K562 (cell line): ENCODE measurements around the gene PRR7. TPM values are rescaled to one million over a fixed set of nuclear protein-coding genes. Genes with fewer than 3 reads are reported as not detected.

ENCODE experiments used
- ATAC-seq: fragments of 200-7000 bp; cut with Tn5 transposase; 3 replicates; pipeline ENCODE4 v1.9.1; 2020; ENCODE audit warnings: moderate library complexity
- BruUV-seq: library from RNA; stranded (reverse); fragments of 400-500 nt; replicated peaks from 2 replicates; lab custom pipeline; 2021; lab: Mats Ljungman, UMichigan
- CTCF ChIA-PET: fragments of 300-600 bp; formaldehyde crosslinking; extraction: SDS; loops from one replicate; lab custom pipeline; 2021; ENCODE audit warnings: low intra/inter-chr PET ratio; lab: Yijun Ruan, JAX
- POLR2A ChIA-PET: fragments of 300-600, 350-650 bp; sonication (Branson Sonifier 250); formaldehyde crosslinking; extraction: SDS; loops from one replicate; lab custom pipeline; 2021; ENCODE audit warnings: antibody characterized with exemption, inconsistent platforms; lab: Yijun Ruan, JAX
- DNase-seq, 4 experiments: peaks; one replicate each; pipeline versions ENCODE4 v3.0.0 to v3.0.0-alpha.2; 2011 to 2018; ENCODE audit warnings: low spot score in 3 of 4, mixed read lengths in 3 of 4; ENCODE audit errors: extremely low read depth in 1 of 4
- FAIRE-seq: peaks from 2 replicates; lab custom pipeline; 2011; peaks lifted over from hg19 to GRCh38; lab: Jason Lieb, UNC
- H2AFZ ChIP-seq: 2 replicates; pipeline ENCODE4 v1.6.0; 2011; ENCODE audit warnings: low read depth, low read length, control low read depth, inconsistent platforms
- H3K27ac ChIP-seq: fragments of 200-600 bp; 3 replicates; pipeline ENCODE4 v1.8.0; 2011; ENCODE audit warnings: low read depth, mild to moderate bottlenecking, control low read depth, inconsistent platforms, low read length, moderate library complexity, mixed read lengths; ENCODE audit errors: extremely low read depth
- H3K27me3 ChIP-seq, 2 experiments: fragments of 300-600 bp in 1 of 2; 2 replicates in 1 of 2; 3 replicates in 1 of 2; pipeline versions ENCODE4 v1.6.0 to v1.8.0; 2011; ENCODE audit warnings: inconsistent platforms in 2 of 2, low read length in 2 of 2, mild to moderate bottlenecking in 1 of 2, mixed read lengths in 1 of 2, moderate library complexity in 1 of 2; ENCODE audit not compliant: control insufficient read depth in 2 of 2, insufficient read depth in 2 of 2
- H3K36me3 ChIP-seq: fragments of 300-600 bp; 3 replicates; pipeline ENCODE4 v1.8.0; 2011; ENCODE audit warnings: mild to moderate bottlenecking, low read length, inconsistent platforms; ENCODE audit not compliant: control insufficient read depth, insufficient read depth
- H3K4me1 ChIP-seq, 2 experiments: fragments of 200-600 bp in 1 of 2; replicated peaks in 1 of 2; 2 replicates in 1 of 2; 3 replicates in 1 of 2; pipeline versions ENCODE4 v1.5.1 to v1.8.0; 2011; ENCODE audit warnings: inconsistent platforms in 2 of 2, low read length in 2 of 2, mild to moderate bottlenecking in 1 of 2, mixed read lengths in 1 of 2, moderate library complexity in 1 of 2; ENCODE audit not compliant: control insufficient read depth in 2 of 2, insufficient read depth in 2 of 2
- H3K4me2 ChIP-seq: 2 replicates; pipeline ENCODE4 v1.6.1; 2011; ENCODE audit warnings: low read length, control low read depth, inconsistent platforms, mixed read lengths; ENCODE audit not compliant: insufficient read depth
- H3K4me3 ChIP-seq: fragments of 200-600 bp; sonication (generic), shearing (Covaris generic); 2 replicates; pipeline ENCODE4 v1.5.1; 2016; ENCODE audit warnings: control low read depth, inconsistent platforms
- H3K79me2 ChIP-seq: fragments of 200-600 bp; 3 replicates; pipeline ENCODE4 v1.8.0; 2011; ENCODE audit warnings: low read length, inconsistent platforms; ENCODE audit not compliant: control insufficient read depth, insufficient read depth
- H3K9ac ChIP-seq, 2 experiments: 2 replicates each; pipeline versions ENCODE4 v1.6.0 to v1.6.1; 2011; ENCODE audit warnings: low read depth in 2 of 2, low read length in 2 of 2, control low read depth in 1 of 2, inconsistent platforms in 1 of 2, mild to moderate bottlenecking in 1 of 2, mixed read lengths in 1 of 2; ENCODE audit not compliant: insufficient read depth in 1 of 2
- H3K9me1 ChIP-seq: one replicate; pipeline ENCODE4 v1.6.0; 2011; ENCODE audit warnings: inconsistent platforms, mild to moderate bottlenecking, low read length, moderate library complexity; ENCODE audit not compliant: control insufficient read depth, insufficient read depth
- H3K9me3 ChIP-seq: replicated peaks from 2 replicates; pipeline ENCODE4 v1.5.1; 2011; ENCODE audit warnings: low read depth, low read length, inconsistent platforms; ENCODE audit not compliant: control insufficient read depth, insufficient read depth
- H4K20me1 ChIP-seq: replicated peaks from 2 replicates; pipeline ENCODE4 v1.6.1; 2011; ENCODE audit warnings: low read length, inconsistent platforms, mixed read lengths; ENCODE audit not compliant: control insufficient read depth, insufficient read depth
- BRCA1 ChIP-seq, 2 experiments: fragments of 450-650 bp in 1 of 2; sonication (generic) in 1 of 2; formaldehyde crosslinking in 1 of 2; IDR thresholded peaks; 2 replicates each; pipeline versions ENCODE4 v1.5.0 to v1.6.1; 2017 to 2020; ENCODE audit warnings: mild to moderate bottlenecking in 1 of 2, missing genetic modification reagents in 1 of 2
- CEBPG ChIP-seq, 3 experiments: fragments of 200-800 bp in 1 of 3; sonication (Bioruptor generic) in 1 of 3; sonication (generic) in 1 of 3; formaldehyde crosslinking in 1 of 3; IDR thresholded peaks in 2 of 3; conservative IDR thresholded peaks in 1 of 3; 2 replicates each; pipeline versions ENCODE4 v1.6.1 to v1.8.0; 2016 to 2022; ENCODE audit warnings: missing compliant biosample characterization in 2 of 3, missing genetic modification characterization in 2 of 3, mild to moderate bottlenecking in 1 of 3, missing genetic modification reagents in 1 of 3
- ELF2 ChIP-seq: fragments of 250-450 bp; sonication (Bioruptor Pico); IDR thresholded peaks from 2 replicates; pipeline ENCODE4 v1.5.0; 2021; ENCODE audit warnings: mild to moderate bottlenecking
- HCFC1 ChIP-seq: IDR thresholded peaks from 2 replicates; pipeline ENCODE4 v1.6.1; 2012; ENCODE audit warnings: low read depth, low read length, improper control_type of control experiment
- NEUROD1 ChIP-seq: fragments of 150-350 bp; IDR thresholded peaks from 2 replicates; pipeline ENCODE4 v1.6.1; 2014; ENCODE audit warnings: borderline replicate concordance, low read length, low read depth; ENCODE audit not compliant: partially characterized antibody
- POLR2AphosphoS5 ChIP-seq: IDR thresholded peaks from 2 replicates; pipeline ENCODE4 v1.6.1; 2011; ENCODE audit warnings: mild to moderate bottlenecking, low read depth, low read length, moderate library complexity; ENCODE audit not compliant: control insufficient read depth, insufficient read depth
- ZNF384 ChIP-seq: IDR thresholded peaks from 2 replicates; pipeline ENCODE4 v1.6.1; 2012; ENCODE audit warnings: low read depth, low read length, improper control_type of control experiment
- WGBS: fragments of 100-300 bp; shearing (Covaris generic); methylation state at CpG from one replicate; pipeline ENCODE4 v1.1.6; 2016; ENCODE audit warnings: low coverage, mixed read lengths; ENCODE audit not compliant: insufficient coverage; ENCODE audit errors: missing lambda C conversion rate; 5-methylcytosine and 5-hydroxymethylcytosine counted together
- in situ Hi-C: fragments of 300-500 bp; cut with MboI; formaldehyde crosslinking; loops from 4 replicates; pipeline ENCODE4 v1.15.0; 2018; ENCODE audit warnings: inconsistent platforms, mixed read lengths
- intact Hi-C: fragments of 100-400 bp; cut with micrococcal nuclease; formaldehyde crosslinking; loops from 2 replicates; pipeline ENCODE4 v1.14.2; 2022
- polyA plus RNA-seq, 8 experiments: library from polyadenylated mRNA; depleted of rRNA in 4 of 8; stranded (reverse) in 5 of 8; unstranded in 3 of 8; fragments of >200 nt; fragmentation: Nextera tagmentation in 2 of 8; fragmentation: Illumina TruSeq in 1 of 8; extraction: Ambion mirVana in 2 of 8; extraction: Trizol in 1 of 8; gene quantifications; 2 replicates each; pipeline versions ENCODE4 v1.2.1 to v1.2.3, GENCODE V29; 2011 to 2014; ENCODE audit warnings: inconsistent platforms in 1 of 8, missing spikeins in 1 of 8
- total RNA-seq, 7 experiments: library from RNA; depleted of rRNA in 6 of 7; stranded (reverse); fragments of >200 nt in 6 of 7; fragmentation: Illumina TruSeq in 2 of 7; extraction: Trizol in 2 of 7; gene quantifications; 2 replicates each; pipeline versions ENCODE4 v1.2.1 to v1.2.3, GENCODE V29; 2011 to 2021; ENCODE audit warnings: low replicate concordance in 1 of 7
- TF ChIP-seq, protein P1 (sequence below): IDR thresholded peaks from 2 replicates; pipeline ENCODE4 v1.6.1; 2012; ENCODE audit warnings: low read depth, low read length, improper control_type of control experiment, borderline replicate concordance
- TF ChIP-seq, protein P2 (sequence below): sonication (generic); formaldehyde crosslinking; IDR thresholded peaks from 2 replicates; pipeline ENCODE4 v1.8.1; 2022; ENCODE audit warnings: missing genetic modification reagents

The PRR7 gene
- total and polyA plus RNA-seq, 9 of the 15 experiments (the other 6 are each of a cell fraction or from before 2014, with no cell fraction given): 0.80 to 11.3 (median 10.4) TPM; not detected in 4

DNA sequence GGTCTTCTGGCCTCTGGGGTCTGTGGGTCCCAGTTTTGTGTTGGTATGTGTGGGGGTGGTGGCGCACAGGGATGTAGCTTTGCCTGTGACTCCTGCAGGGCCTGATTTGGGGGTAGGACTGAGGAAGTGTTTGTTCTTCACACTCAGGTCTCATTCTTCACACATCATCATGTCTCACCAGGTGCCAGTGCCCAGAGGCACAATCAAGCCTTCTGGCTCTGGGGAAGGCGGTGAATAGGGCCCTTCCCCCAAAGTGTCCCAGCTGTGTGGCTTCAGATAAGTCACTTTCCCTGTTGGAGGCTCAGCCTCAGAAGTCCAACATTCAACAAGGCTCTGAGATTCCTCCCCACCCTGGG lies 21.7 kb downstream of the PRR7 start:
- BruUV-seq: no TSS peak
- 100% methylated on average over 2 of the region's 2 CpGs for WGBS
- no peaks in the 10 kb centered on the region; the same call in 1 of the 2 replicates for H4K20me1 ChIP-seq
- no peak overlapping the region for H2AFZ ChIP-seq
- in situ Hi-C loops: no loop called here
- H3K4me2 ChIP-seq: no peak overlapping the region
- no peak for TF ChIP-seq HCFC1
- TF ChIP-seq BRCA1 (IDR thresholded peaks at IDR 0.05): no peak
- no peak for TF ChIP-seq BRCA1 (CRISPR knock-in tag; IDR thresholded peaks at IDR 0.05)
- TF ChIP-seq, protein P1, sequence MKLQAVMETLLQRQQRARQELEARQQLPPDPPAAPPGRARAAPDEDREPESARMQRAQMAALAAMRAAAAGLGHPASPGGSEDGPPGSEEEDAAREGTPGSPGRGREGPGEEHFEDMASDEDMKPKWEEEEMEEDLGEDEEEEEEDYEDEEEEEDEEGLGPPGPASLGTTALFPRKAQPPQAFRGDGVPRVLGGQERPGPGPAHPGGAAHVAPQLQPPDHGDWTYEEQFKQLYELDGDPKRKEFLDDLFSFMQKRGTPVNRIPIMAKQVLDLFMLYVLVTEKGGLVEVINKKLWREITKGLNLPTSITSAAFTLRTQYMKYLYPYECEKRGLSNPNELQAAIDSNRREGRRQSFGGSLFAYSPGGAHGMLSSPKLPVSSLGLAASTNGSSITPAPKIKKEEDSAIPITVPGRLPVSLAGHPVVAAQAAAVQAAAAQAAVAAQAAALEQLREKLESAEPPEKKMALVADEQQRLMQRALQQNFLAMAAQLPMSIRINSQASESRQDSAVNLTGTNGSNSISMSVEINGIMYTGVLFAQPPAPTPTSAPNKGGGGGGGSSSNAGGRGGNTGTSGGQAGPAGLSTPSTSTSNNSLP: no peak
- TF ChIP-seq NEUROD1: no peak
- no peak for TF ChIP-seq ZNF384
- TF ChIP-seq POLR2AphosphoS5: no peak
- TF ChIP-seq, protein P2, sequence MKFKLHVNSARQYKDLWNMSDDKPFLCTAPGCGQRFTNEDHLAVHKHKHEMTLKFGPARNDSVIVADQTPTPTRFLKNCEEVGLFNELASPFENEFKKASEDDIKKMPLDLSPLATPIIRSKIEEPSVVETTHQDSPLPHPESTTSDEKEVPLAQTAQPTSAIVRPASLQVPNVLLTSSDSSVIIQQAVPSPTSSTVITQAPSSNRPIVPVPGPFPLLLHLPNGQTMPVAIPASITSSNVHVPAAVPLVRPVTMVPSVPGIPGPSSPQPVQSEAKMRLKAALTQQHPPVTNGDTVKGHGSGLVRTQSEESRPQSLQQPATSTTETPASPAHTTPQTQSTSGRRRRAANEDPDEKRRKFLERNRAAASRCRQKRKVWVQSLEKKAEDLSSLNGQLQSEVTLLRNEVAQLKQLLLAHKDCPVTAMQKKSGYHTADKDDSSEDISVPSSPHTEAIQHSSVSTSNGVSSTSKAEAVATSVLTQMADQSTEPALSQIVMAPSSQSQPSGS (CRISPR knock-in tag): no peak
- no peak for TF ChIP-seq ELF2
- no peak for TF ChIP-seq CEBPG (CRISPR knock-in tag; IDR thresholded peaks at IDR 0.05)
- TF ChIP-seq CEBPG (tag; conservative IDR thresholded peaks at IDR 0.05 in 1 of 2, IDR thresholded peaks at IDR 0.05 in 1 of 2): no peak
- TF ChIP-seq, all 486 proteins: peak for 0
- intact Hi-C loops: no loop called here
- H3K9me3 ChIP-seq: peaks cover 4% of the 10 kb centered on the region
- ATAC-seq (no peak), FAIRE-seq (no peak), DNase-seq (no peak)
- H3K9me1 ChIP-seq: no peaks in the 10 kb centered on the region
- peaks cover 36% of the 10 kb centered on the region for H3K79me2 ChIP-seq
- no peak overlapping the region for H3K4me3 ChIP-seq
- H3K36me3 ChIP-seq: peaks cover 61% of the 10 kb centered on the region; the same call in 2 of the 3 replicates
- POLR2A ChIA-PET: interaction anchor here (0.6 to 2.3 kb wide), 2 partner anchors 12 to 21 kb away, joined by 3 to 9 read pairs; no protein-coding TSS in a partner anchor
- peak overlapping the region in 1 of 2 experiments; percentile 9; a peak in 1 of 4 replicates for H3K9ac ChIP-seq
- CTCF ChIA-PET: no interaction called here
- no peak overlapping the region for H3K27ac ChIP-seq
- peaks cover 2 to 38% of the 10 kb centered on the region in 2 experiments; a peak in 4 of 5 replicates for H3K4me1 ChIP-seq
- H3K27me3 ChIP-seq: no peaks in the 10 kb centered on the region
